ENCODE data around the gene MTERF2.

Gene MTERF2

DNA sequence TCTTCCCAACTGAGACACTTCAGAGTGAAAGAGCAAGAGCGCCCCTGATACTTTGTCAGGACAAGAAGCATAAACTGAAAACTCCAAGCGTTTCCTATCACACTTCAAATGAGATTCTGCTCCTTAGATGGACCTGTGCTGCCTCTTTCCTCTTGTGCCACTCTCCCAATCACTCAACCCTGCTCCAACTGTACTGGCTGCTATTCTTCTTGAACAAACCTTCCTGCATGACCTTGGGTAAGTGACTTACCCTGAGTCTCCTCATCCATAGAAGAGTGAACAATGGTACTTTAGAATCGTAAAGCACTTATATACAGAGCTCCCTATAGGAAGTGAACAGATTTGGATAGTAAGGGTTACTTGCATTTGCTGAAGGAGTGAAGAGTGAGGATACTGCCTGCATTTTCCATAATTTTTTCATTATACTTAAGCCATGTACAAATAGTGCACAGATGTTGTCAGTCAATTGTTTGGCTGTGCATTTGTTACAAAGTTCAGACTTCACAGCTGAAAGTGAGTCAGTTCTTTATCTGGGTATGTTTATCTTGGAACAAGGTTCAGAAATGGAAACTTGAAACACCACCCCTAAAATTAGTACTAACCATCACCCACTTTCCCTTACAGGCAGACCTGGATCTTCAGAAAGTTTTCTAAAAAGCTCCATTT lies 10.8 kb downstream of the MTERF2 start:
- TF ChIP-seq POLR2A (IDR thresholded peaks at IDR 0.05; ENCODE audit: extremely low read depth, insufficient read length) = no peak
- no peak for TF ChIP-seq MYC (IDR thresholded peaks at IDR 0.05; ENCODE audit: low read depth, low read length)
- TF ChIP-seq, protein P1, sequence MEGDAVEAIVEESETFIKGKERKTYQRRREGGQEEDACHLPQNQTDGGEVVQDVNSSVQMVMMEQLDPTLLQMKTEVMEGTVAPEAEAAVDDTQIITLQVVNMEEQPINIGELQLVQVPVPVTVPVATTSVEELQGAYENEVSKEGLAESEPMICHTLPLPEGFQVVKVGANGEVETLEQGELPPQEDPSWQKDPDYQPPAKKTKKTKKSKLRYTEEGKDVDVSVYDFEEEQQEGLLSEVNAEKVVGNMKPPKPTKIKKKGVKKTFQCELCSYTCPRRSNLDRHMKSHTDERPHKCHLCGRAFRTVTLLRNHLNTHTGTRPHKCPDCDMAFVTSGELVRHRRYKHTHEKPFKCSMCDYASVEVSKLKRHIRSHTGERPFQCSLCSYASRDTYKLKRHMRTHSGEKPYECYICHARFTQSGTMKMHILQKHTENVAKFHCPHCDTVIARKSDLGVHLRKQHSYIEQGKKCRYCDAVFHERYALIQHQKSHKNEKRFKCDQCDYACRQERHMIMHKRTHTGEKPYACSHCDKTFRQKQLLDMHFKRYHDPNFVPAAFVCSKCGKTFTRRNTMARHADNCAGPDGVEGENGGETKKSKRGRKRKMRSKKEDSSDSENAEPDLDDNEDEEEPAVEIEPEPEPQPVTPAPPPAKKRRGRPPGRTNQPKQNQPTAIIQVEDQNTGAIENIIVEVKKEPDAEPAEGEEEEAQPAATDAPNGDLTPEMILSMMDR (IDR thresholded peaks at IDR 0.05; ENCODE audit: low read depth, low read length) = no peak
- TF ChIP-seq, protein P2, sequence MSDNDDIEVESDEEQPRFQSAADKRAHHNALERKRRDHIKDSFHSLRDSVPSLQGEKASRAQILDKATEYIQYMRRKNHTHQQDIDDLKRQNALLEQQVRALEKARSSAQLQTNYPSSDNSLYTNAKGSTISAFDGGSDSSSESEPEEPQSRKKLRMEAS (IDR thresholded peaks at IDR 0.05; ENCODE audit: low read depth, low read length) = no peak
- no peak for DNase-seq (ENCODE audit: low read depth)

DNA sequence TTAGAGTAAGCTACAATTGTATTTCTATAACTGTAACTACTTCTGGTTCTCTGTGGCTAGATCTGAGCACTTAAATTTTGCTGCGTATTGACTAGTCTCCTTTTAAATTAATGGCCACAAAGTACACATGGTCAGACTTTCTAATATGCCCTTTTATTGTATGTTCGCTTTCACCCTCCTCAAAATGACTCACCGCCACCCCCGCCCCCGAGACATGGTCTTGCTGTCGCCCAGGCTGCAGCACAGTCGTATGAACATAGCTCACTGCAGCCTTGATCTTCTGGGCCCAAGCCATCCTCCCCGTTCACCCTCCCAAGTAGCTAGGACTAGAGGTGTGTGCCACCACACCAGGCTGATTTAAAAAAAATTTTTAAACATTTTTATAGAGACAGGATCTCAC lies 11.8 kb downstream of the MTERF2 start:
- DNase-seq (ENCODE audit: low read depth) = no peak
- no peak overlapping the region for H3K4me3 ChIP-seq (ENCODE audit: low read depth, low read length)
- TF ChIP-seq MYC (IDR thresholded peaks at IDR 0.05; ENCODE audit: low read depth, low read length) (no peak), POLR2A (IDR thresholded peaks at IDR 0.05; ENCODE audit: extremely low read depth, insufficient read length) (no peak)
- TF ChIP-seq, protein P1 (IDR thresholded peaks at IDR 0.05; ENCODE audit: low read depth, low read length) = no peak
- TF ChIP-seq, protein P2 (IDR thresholded peaks at IDR 0.05; ENCODE audit: low read depth, low read length) = no peak

More for the DNA sequence above, 10.8 kb downstream of the MTERF2 start:
- no peak overlapping the region for H3K4me3 ChIP-seq (ENCODE audit: low read depth, low read length)

DNA sequence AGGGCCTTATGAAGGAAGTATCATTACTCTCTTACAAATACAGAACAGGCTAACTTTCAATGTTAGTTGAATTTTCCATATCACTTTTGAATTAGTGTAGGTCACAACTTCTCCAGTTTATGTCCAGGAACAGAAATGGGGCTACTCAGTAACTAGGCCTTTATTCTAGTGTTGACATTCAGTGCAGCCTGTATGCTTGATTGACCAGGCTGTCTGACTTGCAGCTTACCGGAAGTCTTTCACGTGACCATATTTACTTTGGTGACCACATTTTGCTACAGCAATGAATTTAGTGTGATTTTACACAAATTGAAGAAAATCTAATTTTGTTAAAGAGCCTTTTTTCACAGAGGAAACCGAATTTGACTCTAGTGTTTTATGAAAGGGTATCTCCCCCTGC lies 12.4 kb downstream of the MTERF2 start:
- no peak for DNase-seq (ENCODE audit: low read depth)
- TF ChIP-seq, protein P2 (IDR thresholded peaks at IDR 0.05; ENCODE audit: low read depth, low read length) = no peak
- TF ChIP-seq, protein P1 (IDR thresholded peaks at IDR 0.05; ENCODE audit: low read depth, low read length) = no peak
- TF ChIP-seq MYC (IDR thresholded peaks at IDR 0.05; ENCODE audit: low read depth, low read length) (no peak), POLR2A (IDR thresholded peaks at IDR 0.05; ENCODE audit: extremely low read depth, insufficient read length) (no peak)
- no peak overlapping the region for H3K4me3 ChIP-seq (ENCODE audit: low read depth, low read length)

DNA sequence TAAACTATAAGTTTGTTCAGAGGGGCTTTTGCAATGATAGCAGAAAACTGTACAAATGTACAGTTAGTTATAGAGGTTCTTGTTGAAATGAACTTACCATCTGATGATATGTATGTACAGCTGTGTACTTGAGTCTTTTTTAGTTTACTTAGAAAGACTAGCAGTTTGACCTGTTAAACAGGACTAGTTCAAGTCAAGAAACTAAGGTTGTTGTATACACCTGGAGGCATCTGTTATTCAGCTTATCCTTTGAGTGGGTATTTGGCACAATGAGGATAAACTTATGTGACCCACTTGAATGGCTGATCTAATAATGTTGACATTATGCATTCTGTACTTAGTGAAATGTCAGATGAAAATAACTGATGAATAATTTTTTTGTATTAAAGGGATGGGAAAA lies 13.4 kb downstream of the MTERF2 start:
- TF ChIP-seq, protein P1 (IDR thresholded peaks at IDR 0.05; ENCODE audit: low read depth, low read length) = no peak
- TF ChIP-seq MYC (IDR thresholded peaks at IDR 0.05; ENCODE audit: low read depth, low read length) = no peak
- no peak for TF ChIP-seq POLR2A (IDR thresholded peaks at IDR 0.05; ENCODE audit: extremely low read depth, insufficient read length)
- TF ChIP-seq, protein P2 (IDR thresholded peaks at IDR 0.05; ENCODE audit: low read depth, low read length) = no peak
- H3K4me3 ChIP-seq (ENCODE audit: low read depth, low read length) = no peak overlapping the region
- DNase-seq (ENCODE audit: low read depth) = no peak

DNA sequence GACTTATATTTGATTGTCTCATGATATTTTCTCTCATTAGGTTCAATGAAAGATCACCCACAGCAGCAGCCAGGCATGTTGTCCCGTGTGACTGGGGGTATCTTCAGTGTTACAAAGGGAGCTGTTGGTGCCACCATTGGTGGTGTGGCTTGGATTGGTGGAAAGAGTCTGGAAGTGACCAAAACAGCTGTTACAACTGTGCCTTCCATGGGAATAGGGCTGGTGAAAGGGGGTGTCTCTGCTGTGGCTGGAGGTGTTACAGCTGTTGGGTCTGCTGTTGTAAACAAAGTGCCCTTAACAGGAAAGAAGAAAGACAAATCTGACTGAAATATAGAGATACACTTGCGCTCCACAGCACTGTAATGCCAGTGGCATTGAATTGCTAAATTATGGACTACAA lies 15.9 kb downstream of the MTERF2 start:
- no peak for DNase-seq (ENCODE audit: low read depth)
- no peak overlapping the region for H3K4me3 ChIP-seq (ENCODE audit: low read depth, low read length)
- TF ChIP-seq, protein P2 (IDR thresholded peaks at IDR 0.05; ENCODE audit: low read depth, low read length) = no peak

DNA sequence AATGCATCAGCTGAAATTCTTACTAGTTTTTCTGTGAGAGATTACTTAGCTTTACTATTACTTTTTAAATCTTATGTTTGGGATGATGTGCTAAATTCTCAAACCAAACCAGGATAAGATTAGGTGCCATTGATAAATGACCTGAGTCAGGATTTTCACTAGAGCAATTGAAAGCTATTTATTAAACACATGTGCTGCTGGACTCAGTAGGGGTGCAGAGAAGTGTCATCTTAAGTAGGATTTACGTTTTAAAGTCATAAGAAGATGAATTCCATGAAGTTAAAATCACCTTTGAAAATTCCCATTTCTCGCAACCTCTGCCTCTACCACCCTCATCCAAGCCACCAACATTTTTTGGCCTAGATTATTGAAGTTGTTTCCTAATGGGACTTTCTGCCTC lies 22.4 kb downstream of the MTERF2 start:
- no peak for TF ChIP-seq POLR2A (IDR thresholded peaks at IDR 0.05; ENCODE audit: extremely low read depth, insufficient read length)
- TF ChIP-seq, protein P2 (IDR thresholded peaks at IDR 0.05; ENCODE audit: low read depth, low read length) = no peak
- TF ChIP-seq MYC (IDR thresholded peaks at IDR 0.05; ENCODE audit: low read depth, low read length) = no peak
- TF ChIP-seq, protein P1 (IDR thresholded peaks at IDR 0.05; ENCODE audit: low read depth, low read length) = no peak
- DNase-seq (ENCODE audit: low read depth) = no peak
- no peak overlapping the region for H3K4me3 ChIP-seq (ENCODE audit: low read depth, low read length)

Measured in NB4 (cell line).